Gastroesophageal sphincter (tissue), 3 donors: ENCODE measurements around the gene KHSRP.

ENCODE experiments used
- CTCF ChIP-seq, 4 experiments: fragments of 200-600 bp in 2 of 4; fragments of 450-650 bp in 2 of 4; sonication (generic) in 1 of 4; IDR thresholded peaks; one replicate each; pipeline ENCODE4 v1.5.1; 2017 to 2019; ENCODE audit warnings: antibody characterized with exemption in 4 of 4, mild to moderate bottlenecking in 2 of 4, moderate library complexity in 2 of 4
- EP300 ChIP-seq: sonication (generic); formaldehyde crosslinking; IDR thresholded peaks from one replicate; pipeline ENCODE4 v1.6.1; 2017; ENCODE audit warnings: antibody characterized with exemption, mild to moderate bottlenecking
- POLR2A ChIP-seq, 2 donors: fragments of 450-650 bp; IDR thresholded peaks; one replicate each; pipeline ENCODE4 v1.6.1; 2017; ENCODE audit warnings: antibody characterized with exemption in 2 of 2, mild to moderate bottlenecking in 2 of 2, moderate library complexity in 1 of 2
- POLR2AphosphoS5 ChIP-seq: sonication (generic); formaldehyde crosslinking; IDR thresholded peaks from one replicate; pipeline ENCODE4 v1.6.1; 2017; ENCODE audit warnings: antibody characterized with exemption

- TF ChIP-seq EP300 (no peak), CTCF (IDR thresholded peaks at IDR 0.05) (no peak), POLR2A (IDR thresholded peaks at IDR 0.05) (no peak), POLR2AphosphoS5 (no peak)
Measured at GRCh38 chr19:6427131-6427530, 2.5 kb upstream of the KHSRP start.
